Measurements from ENCODE around the gene PITPNM3. TPM values are rescaled to one million over a fixed set of nuclear protein-coding genes. Genes with fewer than 3 reads are reported as not detected.

PITPNM3 gene
- total RNA-seq, 1 experiment from 2014 or later, result 4.2 TPM

DNA sequence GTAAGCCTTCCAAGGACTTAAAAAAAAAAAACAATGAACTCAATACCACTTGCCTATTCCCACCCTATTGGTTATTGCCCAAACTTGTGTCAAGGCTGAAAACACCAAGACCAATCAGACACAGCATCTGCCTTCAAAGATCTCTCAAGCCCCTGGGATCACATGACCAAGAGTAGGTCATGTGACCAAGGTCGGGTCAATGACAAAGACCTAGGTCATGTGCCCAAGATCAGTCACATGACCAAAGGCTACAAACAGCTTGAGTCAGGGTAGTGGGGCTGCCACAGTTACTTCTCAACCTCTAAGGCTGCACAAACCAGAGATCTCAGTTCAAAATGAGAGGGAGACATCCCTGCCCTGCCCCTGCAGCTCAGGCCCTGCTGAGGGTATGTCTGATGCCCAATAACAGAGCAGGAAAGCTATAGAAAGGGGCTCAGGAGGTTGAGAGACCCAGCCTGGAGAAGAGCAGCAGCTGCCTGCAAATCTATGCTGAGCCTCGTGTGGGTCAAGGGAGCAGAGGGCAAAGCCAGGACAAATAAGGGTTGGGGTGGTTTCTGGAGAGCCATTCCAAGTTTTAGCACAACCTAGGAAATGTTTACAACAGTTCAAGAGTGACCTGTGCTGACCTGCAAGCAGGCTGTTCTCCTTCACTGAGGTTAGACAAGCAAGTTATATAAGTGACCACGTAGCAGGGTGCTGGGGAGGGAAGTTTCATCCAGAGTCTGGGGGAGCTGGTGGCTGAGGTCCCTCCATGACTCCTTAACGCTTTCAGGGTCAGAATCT lies 63.3 kb downstream of the PITPNM3 start:
- no peak overlapping the region for H3K9ac ChIP-seq (ENCODE audit: low read length)
- no peak overlapping the region for H3K27ac ChIP-seq (ENCODE audit: low read depth, low read length)
- H2AFZ ChIP-seq (ENCODE audit: low read depth, low read length, poor library complexity, severe bottlenecking), result no peak overlapping the region
- no peak overlapping the region for H3K4me2 ChIP-seq (ENCODE audit: low read length)
- H3K4me1 ChIP-seq (ENCODE audit: control insufficient read depth in 1 of 2, insufficient read depth in 2 of 2, low read length in 2 of 2), result peaks cover 0 to 2% of the 10 kb centered on the region in 2 experiments; a peak in 1 of 4 replicates
- no peaks in the 10 kb centered on the region for H3K79me2 ChIP-seq (ENCODE audit: insufficient read depth, low read length)
- H3K36me3 ChIP-seq (ENCODE audit: control insufficient read depth in 1 of 2, insufficient read depth in 2 of 2, low read length in 2 of 2), result no peaks in the 10 kb centered on the region
- RAD21 ChIA-PET (ENCODE audit: low non-redundant PET in 1 of 2, low total read pairs in 2 of 2, uncharacterized antibody in 2 of 2, unreplicated experiment in 2 of 2), result no interaction called here
- no peaks in the 10 kb centered on the region for H3K9me3 ChIP-seq (ENCODE audit: control insufficient read depth in 1 of 2, insufficient read depth in 1 of 2, low read depth in 1 of 2, low read length in 2 of 2)
- CTCF ChIA-PET, result interaction anchor here (1.0 kb wide), 1 partner anchor 22 kb away, joined by 3 read pairs; no protein-coding TSS in a partner anchor
- TF ChIP-seq CBX3 (IDR thresholded peaks at IDR 0.05; ENCODE audit: low read depth), result no peak
- peak; percentile 22 for TF ChIP-seq TCF7L2 (IDR thresholded peaks at IDR 0.05; ENCODE audit: borderline replicate concordance, extremely low read depth, insufficient read depth, insufficient read length)
- H3K9me2 ChIP-seq (ENCODE audit: insufficient read depth), result no peaks in the 10 kb centered on the region
- ATAC-seq, result no peak
- no peak for DNase-seq (ENCODE audit: low read depth, low spot score)
- no peaks in the 10 kb centered on the region for H3K27me3 ChIP-seq (ENCODE audit: insufficient read depth, low read length)
- H4K20me1 ChIP-seq (ENCODE audit: insufficient read depth), result no peaks in the 10 kb centered on the region
- H3K4me3 ChIP-seq (replicated peaks in 1 of 2; ENCODE audit: low read depth in 1 of 2, low read length in 2 of 2), result no peak overlapping the region
- intact Hi-C loops (cut with micrococcal nuclease), result no loop called here
- no TSS peak for BruUV-seq (replicated peaks)
- POLR2A ChIA-PET, result no interaction called here

DNA sequence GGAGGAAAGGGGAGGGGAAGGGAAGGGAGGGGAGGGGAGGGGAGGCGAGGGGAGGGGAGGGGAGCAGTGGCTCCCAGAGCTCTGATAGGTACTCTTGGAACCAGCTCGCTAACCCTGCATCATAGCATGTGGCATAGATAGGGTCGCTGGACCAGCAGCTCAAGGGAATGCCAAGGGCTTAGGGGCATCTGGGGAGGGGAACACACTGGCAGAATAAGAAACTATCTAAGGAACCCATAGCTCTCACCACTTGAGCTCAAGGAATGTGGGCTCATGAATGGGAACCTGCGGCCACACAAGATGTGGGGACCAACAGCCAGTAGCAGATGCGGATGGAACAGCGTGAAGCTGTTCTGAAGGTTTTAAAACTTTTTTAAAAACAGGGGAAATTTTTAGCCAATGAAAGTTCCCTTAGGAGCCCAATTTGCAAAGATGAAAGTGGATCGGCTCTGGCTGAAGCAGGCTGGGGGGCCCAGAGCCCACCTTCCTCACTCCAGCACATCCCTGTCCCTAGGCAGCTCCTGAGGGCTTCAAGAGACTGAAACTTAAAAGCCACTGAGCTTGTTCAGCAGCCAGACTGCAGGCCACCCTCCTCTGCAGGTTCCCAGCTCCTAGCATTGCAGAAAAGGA lies 65.2 kb downstream of the PITPNM3 start:
- BruUV-seq (replicated peaks), result no TSS peak
- TF ChIP-seq, protein P1, sequence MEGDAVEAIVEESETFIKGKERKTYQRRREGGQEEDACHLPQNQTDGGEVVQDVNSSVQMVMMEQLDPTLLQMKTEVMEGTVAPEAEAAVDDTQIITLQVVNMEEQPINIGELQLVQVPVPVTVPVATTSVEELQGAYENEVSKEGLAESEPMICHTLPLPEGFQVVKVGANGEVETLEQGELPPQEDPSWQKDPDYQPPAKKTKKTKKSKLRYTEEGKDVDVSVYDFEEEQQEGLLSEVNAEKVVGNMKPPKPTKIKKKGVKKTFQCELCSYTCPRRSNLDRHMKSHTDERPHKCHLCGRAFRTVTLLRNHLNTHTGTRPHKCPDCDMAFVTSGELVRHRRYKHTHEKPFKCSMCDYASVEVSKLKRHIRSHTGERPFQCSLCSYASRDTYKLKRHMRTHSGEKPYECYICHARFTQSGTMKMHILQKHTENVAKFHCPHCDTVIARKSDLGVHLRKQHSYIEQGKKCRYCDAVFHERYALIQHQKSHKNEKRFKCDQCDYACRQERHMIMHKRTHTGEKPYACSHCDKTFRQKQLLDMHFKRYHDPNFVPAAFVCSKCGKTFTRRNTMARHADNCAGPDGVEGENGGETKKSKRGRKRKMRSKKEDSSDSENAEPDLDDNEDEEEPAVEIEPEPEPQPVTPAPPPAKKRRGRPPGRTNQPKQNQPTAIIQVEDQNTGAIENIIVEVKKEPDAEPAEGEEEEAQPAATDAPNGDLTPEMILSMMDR (IDR thresholded peaks at IDR 0.05 in 2 of 3, conservative IDR thresholded peaks at IDR 0.05 in 1 of 3; ENCODE audit: borderline replicate concordance in 1 of 3, insufficient read depth in 1 of 3, low read depth in 2 of 3, low read length in 2 of 3), result no peak
- TF ChIP-seq SIN3A (IDR thresholded peaks at IDR 0.05; ENCODE audit: low read depth) (no peak), ZNF274 (IDR thresholded peaks at IDR 0.05; ENCODE audit: low read depth, low read length) (no peak), POLR2AphosphoS5 (IDR thresholded peaks at IDR 0.05; ENCODE audit: low read depth, low read length) (no peak), EZH2phosphoT487 (IDR thresholded peaks at IDR 0.05; ENCODE audit: borderline replicate concordance) (no peak), CEBPB (IDR thresholded peaks at IDR 0.05; ENCODE audit: low read depth) (no peak), CBX3 (IDR thresholded peaks at IDR 0.05; ENCODE audit: low read depth) (no peak), ELF1 (IDR thresholded peaks at IDR 0.05; ENCODE audit: borderline replicate concordance, low read depth) (no peak), RAD21 (IDR thresholded peaks at IDR 0.05; ENCODE audit: low read depth) (no peak), ZFX (IDR thresholded peaks at IDR 0.05) (no peak)
- TF ChIP-seq, protein P2, sequence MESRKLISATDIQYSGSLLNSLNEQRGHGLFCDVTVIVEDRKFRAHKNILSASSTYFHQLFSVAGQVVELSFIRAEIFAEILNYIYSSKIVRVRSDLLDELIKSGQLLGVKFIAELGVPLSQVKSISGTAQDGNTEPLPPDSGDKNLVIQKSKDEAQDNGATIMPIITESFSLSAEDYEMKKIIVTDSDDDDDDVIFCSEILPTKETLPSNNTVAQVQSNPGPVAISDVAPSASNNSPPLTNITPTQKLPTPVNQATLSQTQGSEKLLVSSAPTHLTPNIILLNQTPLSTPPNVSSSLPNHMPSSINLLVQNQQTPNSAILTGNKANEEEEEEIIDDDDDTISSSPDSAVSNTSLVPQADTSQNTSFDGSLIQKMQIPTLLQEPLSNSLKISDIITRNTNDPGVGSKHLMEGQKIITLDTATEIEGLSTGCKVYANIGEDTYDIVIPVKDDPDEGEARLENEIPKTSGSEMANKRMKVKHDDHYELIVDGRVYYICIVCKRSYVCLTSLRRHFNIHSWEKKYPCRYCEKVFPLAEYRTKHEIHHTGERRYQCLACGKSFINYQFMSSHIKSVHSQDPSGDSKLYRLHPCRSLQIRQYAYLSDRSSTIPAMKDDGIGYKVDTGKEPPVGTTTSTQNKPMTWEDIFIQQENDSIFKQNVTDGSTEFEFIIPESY (IDR thresholded peaks at IDR 0.05; ENCODE audit: extremely low read depth, insufficient replicate concordance, low read length), result no peak
- TF ChIP-seq, protein P3, sequence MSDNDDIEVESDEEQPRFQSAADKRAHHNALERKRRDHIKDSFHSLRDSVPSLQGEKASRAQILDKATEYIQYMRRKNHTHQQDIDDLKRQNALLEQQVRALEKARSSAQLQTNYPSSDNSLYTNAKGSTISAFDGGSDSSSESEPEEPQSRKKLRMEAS (IDR thresholded peaks at IDR 0.05), result no peak
- H3K27me3 ChIP-seq (ENCODE audit: insufficient read depth, low read length), result no peaks in the 10 kb centered on the region
- H3K27ac ChIP-seq (ENCODE audit: low read depth, low read length), result no peak overlapping the region
- H3K9me3 ChIP-seq (ENCODE audit: control insufficient read depth in 1 of 2, insufficient read depth in 1 of 2, low read depth in 1 of 2, low read length in 2 of 2), result no peaks in the 10 kb centered on the region
- no peak overlapping the region for H3K4me3 ChIP-seq (replicated peaks in 1 of 2; ENCODE audit: low read depth in 1 of 2, low read length in 2 of 2)
- ChIA-PET POLR2A (no interaction called here), RAD21 (ENCODE audit: low non-redundant PET in 1 of 2, low total read pairs in 2 of 2, uncharacterized antibody in 2 of 2, unreplicated experiment in 2 of 2) (no interaction called here), CTCF (no interaction called here)
- no peak overlapping the region for H2AFZ ChIP-seq (ENCODE audit: low read depth, low read length, poor library complexity, severe bottlenecking)
- H3K4me2 ChIP-seq (ENCODE audit: low read length), result no peak overlapping the region
- no peaks in the 10 kb centered on the region for H3K79me2 ChIP-seq (ENCODE audit: insufficient read depth, low read length)
- ATAC-seq, result no peak
- H3K4me1 ChIP-seq (ENCODE audit: control insufficient read depth in 1 of 2, insufficient read depth in 2 of 2, low read length in 2 of 2), result peaks cover 0 to 4% of the 10 kb centered on the region in 2 experiments; a peak in 1 of 4 replicates
- H3K9ac ChIP-seq (ENCODE audit: low read length), result no peak overlapping the region
- intact Hi-C loops (cut with micrococcal nuclease), result no loop called here
- no peak for DNase-seq (ENCODE audit: low read depth, low spot score)
- no peaks in the 10 kb centered on the region for H3K36me3 ChIP-seq (ENCODE audit: control insufficient read depth in 1 of 2, insufficient read depth in 2 of 2, low read length in 2 of 2)
- H4K20me1 ChIP-seq (ENCODE audit: insufficient read depth), result no peaks in the 10 kb centered on the region
- H3K9me2 ChIP-seq (ENCODE audit: insufficient read depth), result no peaks in the 10 kb centered on the region

All from HCT116 (cell line).